Thoracic aorta (tissue), 2 donors: Measurements from ENCODE around the gene GORASP1. TPM values are rescaled to one million over a fixed set of nuclear protein-coding genes. Genes with fewer than 3 reads are reported as not detected.

Experiments
- ATAC-seq: fragments of 150-250 bp; one replicate; pipeline ENCODE4 v1.8.0; 2017; ENCODE audit warnings: low read depth; ENCODE audit not compliant: insufficient number of reproducible peaks, low FRiP score
- DNase-seq: peaks from one replicate; pipeline ENCODE4 v3.0.0-alpha.2; 2020; ENCODE audit warnings: low spot score
- H3K27ac ChIP-seq, 2 donors: fragments of 200-600 bp; sonication (generic); 1 replicate in 1 of 2; 2 replicates in 1 of 2; pipeline ENCODE4 v1.5.1; 2016; ENCODE audit warnings: mild to moderate bottlenecking in 2 of 2, moderate library complexity in 2 of 2
- H3K27me3 ChIP-seq: fragments of 200-600 bp; sonication (generic); replicated peaks from 2 replicates; pipeline ENCODE4 v1.6.0; 2016; ENCODE audit warnings: mild to moderate bottlenecking; ENCODE audit not compliant: insufficient read depth
- H3K36me3 ChIP-seq: fragments of 200-600 bp; sonication (generic); one replicate; pipeline ENCODE4 v1.5.1; 2016
- H3K4me1 ChIP-seq, 2 donors: fragments of 200-600 bp; sonication (generic); 1 replicate in 1 of 2; 2 replicates in 1 of 2; pipeline versions ENCODE4 v1.5.1 to v1.6.0; 2016; ENCODE audit warnings: low read depth in 2 of 2, mild to moderate bottlenecking in 1 of 2; ENCODE audit not compliant: control insufficient read depth in 1 of 2
- H3K4me3 ChIP-seq: fragments of 200-600 bp; sonication (generic); 2 replicates; pipeline ENCODE4 v1.5.1; 2016; ENCODE audit warnings: mild to moderate bottlenecking
- H3K9me3 ChIP-seq: fragments of 200-600 bp; sonication (generic); 2 replicates; pipeline ENCODE4 v1.5.1; 2016
- CTCF ChIP-seq: fragments of 200-600 bp; sonication (generic); IDR thresholded peaks from one replicate; pipeline ENCODE4 v1.5.1; 2019; ENCODE audit warnings: antibody characterized with exemption
- total RNA-seq, 2 donors: library from RNA; depleted of rRNA; stranded (reverse); fragments of >200 nt; gene quantifications; one replicate each; pipeline versions ENCODE4 v1.1.0 to v1.2.3, GENCODE V29; 2016

The GORASP1 gene
- total RNA-seq, 2 donors from 2014 or later: 59.3 to 84.6 TPM

DNA sequence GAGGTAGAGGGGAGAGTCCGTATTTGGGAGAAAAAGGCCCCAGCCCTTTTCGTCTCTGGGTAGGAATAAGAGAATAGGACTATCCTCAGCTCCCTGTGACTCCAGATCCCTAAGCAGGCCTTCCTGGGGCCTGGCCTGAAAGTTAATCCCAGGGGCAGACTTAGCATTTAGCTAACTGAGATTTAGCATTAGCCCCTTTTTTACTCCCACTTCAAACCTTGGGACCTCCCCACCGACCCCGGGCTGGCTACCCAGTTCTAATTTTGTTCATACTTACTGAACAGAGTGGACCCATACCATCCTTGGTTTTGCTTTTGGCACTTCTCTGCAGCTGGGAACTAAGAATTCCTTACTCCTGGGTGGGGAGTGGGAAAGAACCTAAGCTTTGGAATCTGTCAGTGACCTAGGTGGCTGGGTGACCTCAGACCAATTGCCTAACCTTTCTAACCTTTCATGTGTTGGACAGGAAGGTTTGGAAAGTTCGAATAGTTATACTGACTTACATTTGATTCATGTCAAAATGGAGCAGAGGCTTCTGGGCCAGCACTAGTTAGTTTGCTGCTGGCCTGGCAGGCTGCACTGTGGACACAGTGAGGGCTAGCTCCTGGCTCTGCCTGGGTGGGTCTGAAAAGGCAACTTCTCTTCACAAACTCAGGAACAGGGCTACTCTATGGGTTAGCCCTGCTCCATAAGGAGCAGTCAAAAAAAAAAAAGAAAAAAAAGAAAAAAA is 11.7 kb upstream of the GORASP1 start:
- no peak overlapping the region for H3K4me3 ChIP-seq
- DNase-seq: no peak

GRCh38 chr3:39118079-39118478 is 10.7 kb upstream of the GORASP1 start:
- peaks cover 5% of the 10 kb centered on the region for H3K36me3 ChIP-seq
- H3K27me3 ChIP-seq: no peaks in the 10 kb centered on the region
- no peaks in the 10 kb centered on the region for H3K9me3 ChIP-seq
- no peak for ATAC-seq
- H3K27ac ChIP-seq: no peak overlapping the region
- TF ChIP-seq CTCF: no peak
- no peak overlapping the region for H3K4me3 ChIP-seq
- DNase-seq: no peak
- no peaks in the 10 kb centered on the region for H3K4me1 ChIP-seq

More for the DNA sequence above, 11.7 kb upstream of the GORASP1 start:
- Histone ChIP-seq H3K4me1 (no peaks in the 10 kb centered on the region), H3K9me3 (no peaks in the 10 kb centered on the region), H3K27ac (no peak overlapping the region), H3K36me3 (peaks cover 5% of the 10 kb centered on the region), H3K27me3 (no peaks in the 10 kb centered on the region)
- ATAC-seq: no peak
- TF ChIP-seq CTCF: no peak

- H3K4me1 ChIP-seq: no peaks in the 10 kb centered on the region
- ATAC-seq (no peak), DNase-seq (no peak)
- H3K9me3 ChIP-seq: no peaks in the 10 kb centered on the region
- no peak for TF ChIP-seq CTCF
- no peak overlapping the region for H3K4me3 ChIP-seq
- H3K36me3 ChIP-seq: peaks cover 5% of the 10 kb centered on the region
- H3K27ac ChIP-seq: no peak overlapping the region
- H3K27me3 ChIP-seq: no peaks in the 10 kb centered on the region
These were observed 8.4 kb upstream of the GORASP1 start for GRCh38 chr3:39115870-39116269.

- H3K4me1 ChIP-seq: no peaks in the 10 kb centered on the region
- H3K27ac ChIP-seq: no peak overlapping the region
- ATAC-seq: no peak
- no peaks in the 10 kb centered on the region for H3K36me3 ChIP-seq
- no peak for TF ChIP-seq CTCF
- no peaks in the 10 kb centered on the region for H3K27me3 ChIP-seq
- H3K4me3 ChIP-seq: no peak overlapping the region
- H3K9me3 ChIP-seq: no peaks in the 10 kb centered on the region
- DNase-seq: no peak
These were observed 7.0 kb upstream of the GORASP1 start for GRCh38 chr3:39114456-39114855.

DNA sequence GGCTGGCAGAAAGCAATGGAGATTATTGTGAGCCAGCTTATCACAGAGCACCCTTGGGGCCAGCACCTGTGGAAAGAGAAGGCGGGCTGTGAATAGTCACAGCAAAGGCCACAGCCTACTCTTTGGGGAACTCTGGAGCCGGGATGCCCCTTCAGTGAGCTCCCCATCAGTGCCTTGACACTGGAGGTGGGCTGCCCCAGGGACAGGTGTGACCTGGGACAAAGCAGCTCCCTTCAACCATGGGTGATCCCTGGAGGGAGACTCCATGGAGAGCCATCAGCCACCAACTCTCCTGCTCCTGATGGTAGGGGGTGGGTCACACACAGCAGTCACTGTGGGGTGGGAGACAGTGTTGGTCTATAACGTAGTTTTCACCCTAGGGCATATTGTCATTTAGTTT is 5.9 kb upstream of the GORASP1 start:
- H3K4me3 ChIP-seq: no peak overlapping the region
- no peaks in the 10 kb centered on the region for H3K36me3 ChIP-seq
- H3K4me1 ChIP-seq: peaks cover 0 to 6% of the 10 kb centered on the region in 2 donors
- no peaks in the 10 kb centered on the region for H3K27me3 ChIP-seq
- TF ChIP-seq CTCF: no peak
- H3K9me3 ChIP-seq: no peaks in the 10 kb centered on the region
- DNase-seq (no peak), ATAC-seq (no peak)
- no peak overlapping the region for H3K27ac ChIP-seq
